Hepatocyte (in vitro differentiated cells): Measurements from ENCODE around the gene SRP54. TPM values are rescaled to one million over a fixed set of nuclear protein-coding genes. Genes with fewer than 3 reads are reported as not detected.

ENCODE experiments used
- DNase-seq: peaks from one replicate; pipeline ENCODE4 v3.0.0-alpha.2; 2016; ENCODE audit warnings: low spot score
- H2AFZ ChIP-seq: fragments of 200-600 bp; sonication (generic); 2 replicates; pipeline ENCODE4 v1.6.0; 2016; ENCODE audit warnings: antibody characterized with exemption, mild to moderate bottlenecking
- H3K27ac ChIP-seq: fragments of 200-600 bp; sonication (generic); 2 replicates; pipeline ENCODE4 v1.5.1; 2016; ENCODE audit warnings: mild to moderate bottlenecking
- H3K27me3 ChIP-seq: fragments of 200-600 bp; sonication (generic); 2 replicates; pipeline ENCODE4 v1.6.1; 2016
- H3K36me3 ChIP-seq: fragments of 200-600 bp; sonication (generic); replicated peaks from 2 replicates; pipeline ENCODE4 v1.5.1; 2016; ENCODE audit warnings: low read depth; ENCODE audit not compliant: insufficient read depth
- H3K4me1 ChIP-seq: fragments of 200-600 bp; sonication (generic); 2 replicates; pipeline ENCODE4 v1.5.1; 2016; ENCODE audit warnings: mild to moderate bottlenecking, moderate library complexity; ENCODE audit not compliant: insufficient read depth
- H3K4me2 ChIP-seq: fragments of 200-600 bp; sonication (generic); 2 replicates; pipeline ENCODE4 v1.6.0; 2016
- H3K4me3 ChIP-seq: fragments of 200-600 bp; sonication (generic); 2 replicates; pipeline ENCODE4 v1.5.1; 2016; ENCODE audit warnings: mild to moderate bottlenecking
- H3K79me2 ChIP-seq: fragments of 200-600 bp; sonication (generic); 2 replicates; pipeline ENCODE4 v1.6.0; 2017; ENCODE audit warnings: mild to moderate bottlenecking
- H3K9me2 ChIP-seq: fragments of 200-600 bp; sonication (generic); replicated peaks from 2 replicates; pipeline ENCODE4 v1.6.0; 2017; ENCODE audit warnings: mild to moderate bottlenecking; ENCODE audit not compliant: insufficient read depth
- H3K9me3 ChIP-seq: fragments of 200-600 bp; sonication (generic); 2 replicates; pipeline ENCODE4 v1.5.1; 2016; ENCODE audit warnings: low read depth, mild to moderate bottlenecking
- H4K20me1 ChIP-seq: fragments of 200-600 bp; sonication (generic); 2 replicates; pipeline ENCODE4 v1.6.0; 2016; ENCODE audit warnings: mild to moderate bottlenecking; ENCODE audit not compliant: insufficient read depth, poor library complexity, severe bottlenecking
- CTCF ChIP-seq: fragments of 200-600 bp; sonication (generic); IDR thresholded peaks from 2 replicates; pipeline ENCODE4 v1.5.1; 2016; ENCODE audit warnings: antibody characterized with exemption, mild to moderate bottlenecking; ENCODE audit not compliant: poor library complexity
- EZH2 ChIP-seq: fragments of 200-600 bp; sonication (generic); IDR thresholded peaks from 2 replicates; pipeline ENCODE4 v1.6.1; 2016; ENCODE audit warnings: antibody characterized with exemption, mild to moderate bottlenecking, borderline replicate concordance
- EZH2phosphoT487 ChIP-seq: fragments of 200-600 bp; sonication (generic); IDR thresholded peaks from one replicate; pipeline ENCODE4 v1.6.1; 2018; ENCODE audit warnings: antibody characterized with exemption, mild to moderate bottlenecking, low read depth, moderate library complexity; ENCODE audit not compliant: unreplicated experiment, severe bottlenecking
- WGBS: methylation state at CpG from one replicate; pipeline ENCODE4 v1.1.6; 2016; ENCODE audit warnings: low lambda C conversion rate; ENCODE audit errors: missing lambda C conversion rate; 5-methylcytosine and 5-hydroxymethylcytosine counted together
- polyA plus RNA-seq: library from polyadenylated mRNA; unstranded; fragments of >200 nt; fragmentation: Nextera tagmentation; extraction: Ambion mirVana; gene quantifications from 2 replicates; pipeline ENCODE4 v1.2.1, GENCODE V29; 2016
- total RNA-seq: library from RNA; depleted of rRNA; stranded (reverse); fragments of >200 nt; gene quantifications from 2 replicates; pipeline ENCODE4 v1.2.3, GENCODE V29; 2014

Gene SRP54
- 85.1 and 96.2 TPM in 2 replicates for total RNA-seq
- polyA plus RNA-seq = 63.1 and 77.1 TPM in 2 replicates

GRCh38 chr14:34982421-34983147 lies at the start of gene SRP54:
SRP54 (plus strand) TSS chr14:34982992; CDS start chr14:34996710, 13,718 bp downstream.
- no peaks in the 10 kb centered on the region for H3K36me3 ChIP-seq
- no peaks in the 10 kb centered on the region for H3K9me3 ChIP-seq
- H3K79me2 ChIP-seq = peaks cover 67% of the 10 kb centered on the region
- H3K4me1 ChIP-seq = peaks cover 22% of the 10 kb centered on the region
- H2AFZ ChIP-seq = peak within 1 kb of the TSS; percentile 61
- no peaks in the 10 kb centered on the region for H3K27me3 ChIP-seq
- peak within 1 kb of the TSS; percentile 93 for H3K27ac ChIP-seq
- H3K9me2 ChIP-seq = no peaks in the 10 kb centered on the region
- H3K4me3 ChIP-seq = peak within 1 kb of the TSS; percentile 67
- peaks cover 3% of the 10 kb centered on the region for H4K20me1 ChIP-seq
- peak within 1 kb of the TSS; percentile 93 for H3K4me2 ChIP-seq
- DNase-seq = peak; percentile 100
- TF ChIP-seq EZH2phosphoT487 = no peak
- no peak for TF ChIP-seq EZH2
- TF ChIP-seq CTCF = no peak
- under 1% methylated on average over 41 of the region's 45 CpGs for WGBS

GRCh38 chr14:34933301-34933700 lies 49.5 kb upstream of the SRP54 start:
- no peaks in the 10 kb centered on the region for H3K9me3 ChIP-seq
- no peak overlapping the region for H3K4me2 ChIP-seq
- no peaks in the 10 kb centered on the region for H3K9me2 ChIP-seq
- DNase-seq = no peak
- H3K4me3 ChIP-seq = no peak overlapping the region
- H3K79me2 ChIP-seq = no peaks in the 10 kb centered on the region
- TF ChIP-seq EZH2phosphoT487 = no peak
- TF ChIP-seq EZH2 = no peak
- TF ChIP-seq CTCF = no peak
- H3K27ac ChIP-seq = no peak overlapping the region
- WGBS = 80% methylated on average over 2 of the region's 2 CpGs
- no peak overlapping the region for H2AFZ ChIP-seq
- H3K27me3 ChIP-seq = no peaks in the 10 kb centered on the region
- H3K36me3 ChIP-seq = no peaks in the 10 kb centered on the region
- H4K20me1 ChIP-seq = no peaks in the 10 kb centered on the region
- no peaks in the 10 kb centered on the region for H3K4me1 ChIP-seq

GRCh38 chr14:34935488-34935887 lies 47.3 kb upstream of the SRP54 start:
- no peaks in the 10 kb centered on the region for H3K79me2 ChIP-seq
- WGBS = 98% methylated on average over 5 of the region's 5 CpGs
- no peaks in the 10 kb centered on the region for H4K20me1 ChIP-seq
- no peak overlapping the region for H3K4me3 ChIP-seq
- DNase-seq = no peak
- no peaks in the 10 kb centered on the region for H3K4me1 ChIP-seq
- H3K27ac ChIP-seq = no peak overlapping the region
- TF ChIP-seq CTCF (no peak), EZH2phosphoT487 (no peak), EZH2 (no peak)
- H3K27me3 ChIP-seq = no peaks in the 10 kb centered on the region
- no peaks in the 10 kb centered on the region for H3K36me3 ChIP-seq
- H2AFZ ChIP-seq = no peak overlapping the region
- no peak overlapping the region for H3K4me2 ChIP-seq
- no peaks in the 10 kb centered on the region for H3K9me3 ChIP-seq
- no peaks in the 10 kb centered on the region for H3K9me2 ChIP-seq
